VCaP (cell line): ENCODE measurements around the gene VTI1A.
A peak's percentile ranks its signal among the peaks of the same experiment; 100 is the strongest.
"Not testable (repeated sequence)": the region's sequence is repeated elsewhere in the genome, so short reads cannot be mapped to it uniquely, and the experiment has no call there.

Experiments used
- H3K27ac ChIP-seq: fragments of 450-650 bp; 2 replicates; pipeline ENCODE4 v1.5.1; 2017
- TF ChIP-seq, protein P1 (sequence below): fragments of 450-650 bp; conservative IDR thresholded peaks from 2 replicates; pipeline ENCODE4 v1.5.1; 2017; ENCODE audit warnings: mild to moderate bottlenecking, moderate library complexity

Gene VTI1A

GRCh38 chr10:112446855-112447619 lies at the start of gene VTI1A, which contains the start of gene ZDHHC6:
TSS of gene VTI1A (plus strand) at chr10:112447215. CDS start at chr10:112447374, 159 bp downstream.
TSS of gene ZDHHC6 (minus strand) at chr10:112446914. CDS start at chr10:112445436, 1,478 bp downstream.
- TF ChIP-seq, protein P1, sequence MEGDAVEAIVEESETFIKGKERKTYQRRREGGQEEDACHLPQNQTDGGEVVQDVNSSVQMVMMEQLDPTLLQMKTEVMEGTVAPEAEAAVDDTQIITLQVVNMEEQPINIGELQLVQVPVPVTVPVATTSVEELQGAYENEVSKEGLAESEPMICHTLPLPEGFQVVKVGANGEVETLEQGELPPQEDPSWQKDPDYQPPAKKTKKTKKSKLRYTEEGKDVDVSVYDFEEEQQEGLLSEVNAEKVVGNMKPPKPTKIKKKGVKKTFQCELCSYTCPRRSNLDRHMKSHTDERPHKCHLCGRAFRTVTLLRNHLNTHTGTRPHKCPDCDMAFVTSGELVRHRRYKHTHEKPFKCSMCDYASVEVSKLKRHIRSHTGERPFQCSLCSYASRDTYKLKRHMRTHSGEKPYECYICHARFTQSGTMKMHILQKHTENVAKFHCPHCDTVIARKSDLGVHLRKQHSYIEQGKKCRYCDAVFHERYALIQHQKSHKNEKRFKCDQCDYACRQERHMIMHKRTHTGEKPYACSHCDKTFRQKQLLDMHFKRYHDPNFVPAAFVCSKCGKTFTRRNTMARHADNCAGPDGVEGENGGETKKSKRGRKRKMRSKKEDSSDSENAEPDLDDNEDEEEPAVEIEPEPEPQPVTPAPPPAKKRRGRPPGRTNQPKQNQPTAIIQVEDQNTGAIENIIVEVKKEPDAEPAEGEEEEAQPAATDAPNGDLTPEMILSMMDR, result peak; percentile 35
- H3K27ac ChIP-seq, result peak within 1 kb of the TSS; percentile 85

DNA sequence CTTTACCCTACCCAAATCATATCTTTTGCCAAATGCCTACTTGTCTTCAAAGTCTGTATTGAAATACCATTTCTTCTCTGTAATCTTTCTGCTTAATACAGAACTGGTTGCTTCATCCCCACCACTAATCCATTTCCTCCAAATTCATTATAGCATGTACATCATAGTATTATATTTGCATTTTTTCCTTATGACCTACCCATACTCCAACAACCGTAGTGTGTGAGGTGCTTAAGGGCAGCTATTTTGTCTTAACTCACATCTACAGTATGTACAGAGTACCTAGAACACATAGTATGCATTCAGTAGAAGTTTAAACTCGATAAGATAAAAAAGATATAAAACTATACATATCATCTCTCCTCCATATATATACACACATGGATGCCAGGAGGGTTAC lies 49.4 kb upstream of the VTI1A start:
- TF ChIP-seq, protein P1, result no peak
- H3K27ac ChIP-seq, result peak overlapping the region; percentile 97; the same call in 1 of the 2 replicates

- TF ChIP-seq, protein P1, result no peak
- peak overlapping the region; percentile 55 for H3K27ac ChIP-seq
These were observed 44.1 kb upstream of the VTI1A start for GRCh38 chr10:112402917-112403316.

GRCh38 chr10:112404617-112405016 lies 42.4 kb upstream of the VTI1A start:
- no peak overlapping the region for H3K27ac ChIP-seq
- TF ChIP-seq, protein P1, result no peak

DNA sequence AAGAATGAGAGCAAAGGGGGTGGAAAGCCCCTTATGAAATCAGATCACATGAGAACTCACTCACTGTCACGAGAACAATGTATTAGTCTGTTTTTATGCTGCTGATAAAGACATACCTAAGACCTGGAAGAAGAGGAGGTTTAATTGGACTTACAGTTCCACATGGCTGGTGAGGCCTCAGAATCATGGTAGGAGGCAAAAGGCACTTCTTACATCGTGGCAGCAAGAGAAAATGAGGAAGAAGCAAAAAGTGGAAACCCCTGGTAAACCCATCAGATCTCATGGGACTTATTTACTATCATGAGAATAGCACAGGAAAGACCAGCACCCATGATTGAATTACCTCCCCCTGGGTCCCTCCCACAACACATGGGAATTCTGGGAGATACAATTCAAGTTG lies 40.2 kb upstream of the VTI1A start:
- H3K27ac ChIP-seq, result not testable (repeated sequence)

DNA sequence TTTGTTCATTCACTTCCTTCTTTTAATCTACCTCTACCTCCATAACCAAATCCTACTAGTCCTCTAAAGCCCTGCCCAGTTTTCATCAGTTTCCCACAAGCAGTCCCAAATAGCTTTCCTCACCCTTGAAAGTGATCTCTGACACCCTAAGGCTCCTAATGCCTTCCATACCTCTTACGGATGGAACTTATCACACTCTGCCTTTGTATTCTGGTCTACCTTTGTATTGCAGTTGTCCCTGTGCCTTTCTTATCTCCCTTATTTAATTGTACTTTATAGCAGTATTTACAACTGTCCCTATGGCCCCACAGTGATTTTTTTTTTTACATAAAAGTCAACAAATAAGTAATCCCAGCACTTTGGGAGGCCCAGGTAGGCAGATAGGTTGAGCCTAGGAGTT lies 39.3 kb upstream of the VTI1A start:
- H3K27ac ChIP-seq, result no peak overlapping the region
- TF ChIP-seq, protein P1, result no peak

GRCh38 chr10:112409299-112409698 lies 37.7 kb upstream of the VTI1A start:
- TF ChIP-seq, protein P1, result no peak
- no peak overlapping the region for H3K27ac ChIP-seq

DNA sequence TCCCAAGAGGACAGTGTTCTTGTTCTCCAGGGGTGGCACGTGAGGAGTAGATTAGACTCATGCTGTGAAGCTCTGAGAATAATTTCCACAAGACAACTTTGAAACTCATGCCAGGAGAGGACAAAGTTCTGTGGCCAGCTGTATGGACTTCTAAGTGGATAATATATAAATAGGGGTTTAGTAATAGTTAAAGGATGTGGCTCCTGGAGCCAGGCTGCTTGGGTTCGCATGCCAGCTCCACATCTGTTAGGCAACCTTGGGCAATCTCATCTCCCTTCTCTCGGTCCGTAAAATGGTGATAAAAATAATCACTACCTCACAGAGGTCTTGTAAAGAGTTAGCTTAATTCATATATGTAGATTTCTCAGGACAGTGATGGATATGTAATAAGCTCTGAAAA lies 37.3 kb upstream of the VTI1A start:
- TF ChIP-seq, protein P1, result no peak
- no peak overlapping the region for H3K27ac ChIP-seq
